SU-DHL-6 (cell line): ENCODE data around the gene HMGCLL1.

Experiments used
- EZH2phosphoT487 ChIP-seq: fragments of 200-600 bp; sonication (generic), shearing (Covaris generic); conservative IDR thresholded peaks from 2 replicates; pipeline ENCODE4 v1.6.1; 2018; ENCODE audit warnings: mild to moderate bottlenecking, antibody characterized with exemption, low read length, moderate library complexity, mixed read lengths
- TF ChIP-seq, protein P1 (sequence below): fragments of 200-600 bp; sonication (generic); IDR thresholded peaks from one replicate; pipeline ENCODE4 v1.5.1; 2017; ENCODE audit warnings: antibody characterized with exemption, mild to moderate bottlenecking, low read length, moderate library complexity; ENCODE audit not compliant: insufficient read depth, poor library complexity, severe bottlenecking

DNA sequence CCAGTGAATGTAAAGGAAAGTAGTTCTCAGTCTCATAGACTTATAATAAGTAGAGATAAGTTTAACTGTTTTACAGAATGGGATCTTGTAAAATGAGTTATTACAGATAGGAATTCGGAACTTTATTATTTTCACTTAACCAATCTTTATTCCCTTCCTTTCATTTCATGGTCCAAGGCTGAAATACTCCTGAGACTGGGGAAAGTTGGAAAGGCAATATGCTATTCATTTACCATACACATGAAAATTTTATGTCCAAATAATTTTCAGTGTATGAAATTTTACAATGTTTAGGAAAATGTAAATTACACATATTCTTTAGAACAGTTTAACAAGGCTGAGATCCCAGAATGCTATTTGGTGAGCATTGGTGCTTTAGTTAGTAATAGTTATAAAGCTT lies 62.3 kb downstream of the HMGCLL1 start:
- TF ChIP-seq, protein P1, sequence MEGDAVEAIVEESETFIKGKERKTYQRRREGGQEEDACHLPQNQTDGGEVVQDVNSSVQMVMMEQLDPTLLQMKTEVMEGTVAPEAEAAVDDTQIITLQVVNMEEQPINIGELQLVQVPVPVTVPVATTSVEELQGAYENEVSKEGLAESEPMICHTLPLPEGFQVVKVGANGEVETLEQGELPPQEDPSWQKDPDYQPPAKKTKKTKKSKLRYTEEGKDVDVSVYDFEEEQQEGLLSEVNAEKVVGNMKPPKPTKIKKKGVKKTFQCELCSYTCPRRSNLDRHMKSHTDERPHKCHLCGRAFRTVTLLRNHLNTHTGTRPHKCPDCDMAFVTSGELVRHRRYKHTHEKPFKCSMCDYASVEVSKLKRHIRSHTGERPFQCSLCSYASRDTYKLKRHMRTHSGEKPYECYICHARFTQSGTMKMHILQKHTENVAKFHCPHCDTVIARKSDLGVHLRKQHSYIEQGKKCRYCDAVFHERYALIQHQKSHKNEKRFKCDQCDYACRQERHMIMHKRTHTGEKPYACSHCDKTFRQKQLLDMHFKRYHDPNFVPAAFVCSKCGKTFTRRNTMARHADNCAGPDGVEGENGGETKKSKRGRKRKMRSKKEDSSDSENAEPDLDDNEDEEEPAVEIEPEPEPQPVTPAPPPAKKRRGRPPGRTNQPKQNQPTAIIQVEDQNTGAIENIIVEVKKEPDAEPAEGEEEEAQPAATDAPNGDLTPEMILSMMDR: no peak
- no peak for TF ChIP-seq EZH2phosphoT487
